ENCODE measurements around the gene ZNF688.
A peak's percentile ranks its signal among the peaks of the same experiment; 100 is the strongest.

ZNF688 gene

DNA sequence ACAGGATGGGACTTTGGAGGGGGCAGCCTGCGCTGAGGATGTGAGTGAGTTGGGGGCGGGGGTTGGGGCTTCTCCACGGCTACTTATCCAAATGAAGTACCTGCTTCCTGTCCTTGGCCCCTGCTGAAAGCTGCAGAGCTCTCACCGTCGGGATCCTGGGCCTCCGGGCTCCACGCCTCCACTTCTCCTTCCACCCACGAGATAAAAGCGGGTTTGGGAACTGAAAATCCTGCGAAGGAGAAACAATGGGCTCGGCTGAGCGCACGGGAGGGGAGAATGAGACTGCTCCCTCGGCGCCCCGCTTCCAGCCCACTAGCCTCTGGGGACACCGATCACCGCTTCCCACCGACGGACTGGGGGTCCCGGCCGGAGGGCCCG is 13.5 kb upstream of the ZNF688 start:
- DNase-seq: no peak

DNA sequence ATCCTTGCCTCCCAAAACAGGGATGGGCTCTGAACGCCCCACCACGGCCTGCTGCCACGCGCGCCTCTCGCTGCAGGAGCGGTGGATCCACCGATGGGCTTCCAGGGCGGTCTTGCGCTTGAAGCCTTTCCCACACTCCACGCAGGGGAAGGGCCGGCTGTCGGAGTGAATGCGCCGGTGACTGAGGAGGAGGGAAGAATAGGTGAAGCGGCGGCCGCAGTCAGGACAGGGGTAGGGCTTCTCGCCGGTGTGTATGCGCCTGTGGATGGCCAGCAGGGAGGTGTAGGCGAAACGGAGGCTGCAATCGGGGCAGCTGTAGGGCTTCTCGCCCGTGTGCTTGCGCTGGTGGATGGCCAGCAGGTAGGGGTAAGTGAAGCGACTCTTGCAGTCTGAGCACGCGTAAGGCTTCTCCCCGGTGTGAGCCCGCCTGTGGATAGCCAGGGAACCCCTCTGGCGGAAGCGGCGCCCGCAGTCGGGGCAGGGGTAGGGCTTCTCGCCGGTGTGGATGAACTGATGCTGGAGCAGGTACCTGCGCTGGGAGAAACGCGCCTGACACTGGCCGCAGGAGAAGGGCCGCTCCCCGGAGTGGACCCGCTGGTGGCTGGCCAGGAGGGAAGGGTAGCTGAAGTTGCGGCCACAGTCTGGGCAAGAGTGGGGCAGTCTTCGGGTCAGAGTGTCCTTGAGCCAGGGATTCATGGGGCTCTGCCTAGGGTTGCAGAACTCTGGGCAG is 11.3 kb upstream of the ZNF688 start:
- DNase-seq: no peak

DNA sequence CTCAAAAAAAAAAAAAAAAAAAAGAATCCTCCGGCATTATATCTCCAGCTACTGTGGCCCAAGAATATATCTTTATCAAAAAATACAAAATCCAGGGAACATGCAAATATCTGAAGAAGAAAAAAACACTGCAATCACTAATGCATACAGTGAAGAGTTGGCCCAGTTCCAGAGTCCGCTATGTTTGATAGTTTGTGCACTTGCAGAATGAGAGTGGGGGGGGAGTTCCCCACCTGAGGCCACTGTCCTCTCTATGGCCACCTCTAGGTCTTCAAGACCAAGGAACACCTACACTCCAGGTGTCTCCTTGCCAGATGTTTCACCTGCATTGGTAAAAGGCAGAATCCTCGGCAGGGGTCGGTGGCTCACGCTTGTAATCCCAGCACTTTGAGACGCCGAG is 9.9 kb upstream of the ZNF688 start:
- no peak for DNase-seq

DNA sequence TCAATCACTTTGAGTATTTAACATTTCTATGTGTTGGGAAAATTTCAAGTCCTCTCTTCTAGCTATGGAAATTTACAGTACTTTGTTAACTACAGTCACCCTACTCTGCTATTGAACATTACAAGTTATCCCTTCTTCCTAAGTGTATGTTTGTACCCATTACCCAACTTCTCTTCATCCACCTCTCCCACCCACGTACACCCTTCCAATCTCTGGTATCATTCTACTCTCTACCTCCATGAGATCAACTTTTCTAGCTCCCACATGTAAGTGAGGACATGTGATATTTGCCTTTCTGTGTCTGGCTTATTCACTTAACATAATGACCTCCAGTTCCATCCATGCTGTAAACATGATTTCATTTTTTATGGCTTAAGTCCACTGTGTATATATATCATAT is 3.2 kb upstream of the ZNF688 start:
- no peak for DNase-seq

- DNase-seq: no peak
Observed at GRCh38 chr16:30570636-30571444, 674 bp downstream of the ZNF688 start.

DNA sequence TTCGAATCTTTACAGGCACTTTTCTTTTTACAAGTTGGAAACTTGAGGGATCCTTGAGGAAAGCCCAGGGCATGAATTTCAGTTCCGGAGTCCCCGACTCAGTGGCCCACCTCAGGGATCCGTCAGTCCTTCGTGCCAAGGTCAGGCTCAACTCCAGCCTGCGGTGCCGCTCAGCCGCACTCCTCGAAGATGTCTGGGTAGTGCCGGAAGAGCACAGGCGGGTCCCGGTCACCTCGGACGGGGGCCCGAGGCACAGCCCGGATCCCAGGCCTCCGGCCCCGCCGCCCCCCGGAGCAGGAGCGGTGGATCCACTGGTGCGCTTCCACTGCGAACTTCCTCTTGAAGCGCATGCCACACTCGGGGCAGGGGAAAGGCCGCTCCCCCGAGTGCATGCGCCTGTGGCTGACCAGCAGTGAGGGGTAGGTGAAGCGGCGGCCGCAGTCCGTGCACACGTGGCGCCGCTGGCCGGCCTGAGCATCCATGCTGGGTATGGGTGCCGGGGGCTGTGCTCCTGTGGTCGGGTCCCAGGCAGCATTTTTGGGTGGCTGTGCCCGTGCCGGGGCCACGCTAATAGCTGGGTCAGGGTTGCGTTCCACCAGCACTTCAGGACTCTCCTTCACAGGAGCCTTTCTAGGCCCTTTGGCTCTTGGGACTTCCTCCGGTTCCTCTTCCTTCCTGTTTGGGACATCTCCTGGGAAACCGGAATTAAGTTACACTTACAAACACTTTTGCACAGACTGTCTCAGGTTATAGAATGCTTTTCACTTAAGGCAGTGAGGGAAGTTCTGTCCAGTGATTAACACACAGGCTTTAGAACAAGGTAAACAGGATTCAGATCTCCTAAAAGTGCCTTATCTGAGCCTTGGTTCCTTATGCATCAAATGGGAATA is 1.5 kb downstream of the ZNF688 start:
- no peak for DNase-seq

DNA sequence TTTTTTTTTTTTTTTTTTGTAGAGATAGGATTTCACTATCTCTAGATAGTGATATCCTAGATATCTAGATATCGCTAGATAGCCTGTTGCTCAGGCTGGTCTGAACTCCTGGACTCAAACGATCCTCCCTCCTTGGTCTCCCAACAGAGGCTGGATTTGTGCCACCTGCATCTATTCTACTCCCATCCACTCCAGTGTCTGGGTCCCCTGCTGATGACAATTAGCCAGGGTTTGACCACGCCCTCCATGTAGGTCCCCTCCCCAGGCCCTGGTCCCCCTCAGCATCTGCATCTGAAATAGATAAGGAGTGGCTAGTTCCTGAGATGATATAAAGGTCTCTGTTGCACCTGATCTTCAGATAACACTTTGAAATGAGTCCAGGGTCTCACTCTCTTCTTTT is 2.2 kb downstream of the ZNF688 start:
- no peak for DNase-seq

DNA sequence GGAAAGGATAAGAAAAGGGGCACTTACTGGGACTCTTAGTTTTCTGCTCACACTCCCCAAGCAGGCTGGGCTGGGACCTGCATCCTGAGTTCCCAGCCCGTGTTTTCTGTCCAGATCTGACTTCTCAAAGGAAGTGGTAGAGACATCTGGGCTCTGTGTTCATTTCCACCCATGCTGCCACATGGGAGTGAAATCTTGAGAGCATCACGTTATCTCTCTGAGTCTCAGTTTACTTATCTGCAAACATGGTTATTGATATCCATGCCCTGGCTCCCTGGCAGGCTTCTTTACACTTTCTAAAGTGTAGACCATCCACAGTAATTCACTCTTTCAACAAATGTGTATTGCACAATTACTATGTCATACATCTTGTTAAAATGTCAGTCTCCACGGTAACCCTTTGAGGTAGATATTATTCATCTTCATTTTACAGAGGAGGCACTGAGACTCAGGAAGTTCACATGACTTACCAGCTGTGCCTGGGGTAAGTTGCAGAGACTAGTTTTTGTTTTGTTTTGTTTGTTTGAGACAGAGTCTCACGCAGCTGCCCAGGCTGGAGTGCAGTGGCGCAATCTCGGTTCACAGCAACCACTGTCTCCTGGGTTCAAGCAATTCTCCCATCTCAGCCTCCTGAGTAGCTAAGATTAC is 3.4 kb downstream of the ZNF688 start:
- no peak for DNase-seq

GRCh38 chr16:30567160-30567990 is 4.1 kb downstream of the ZNF688 start:
- DNase-seq: no peak

GRCh38 chr16:30566531-30566930 is 5.0 kb downstream of the ZNF688 start:
- no peak for DNase-seq

- no peak for DNase-seq
Observed at GRCh38 chr16:30565984-30566383, 5.5 kb downstream of the ZNF688 start.

GRCh38 chr16:30565526-30565925 is 6.0 kb downstream of the ZNF688 start:
- no peak for DNase-seq

DNA sequence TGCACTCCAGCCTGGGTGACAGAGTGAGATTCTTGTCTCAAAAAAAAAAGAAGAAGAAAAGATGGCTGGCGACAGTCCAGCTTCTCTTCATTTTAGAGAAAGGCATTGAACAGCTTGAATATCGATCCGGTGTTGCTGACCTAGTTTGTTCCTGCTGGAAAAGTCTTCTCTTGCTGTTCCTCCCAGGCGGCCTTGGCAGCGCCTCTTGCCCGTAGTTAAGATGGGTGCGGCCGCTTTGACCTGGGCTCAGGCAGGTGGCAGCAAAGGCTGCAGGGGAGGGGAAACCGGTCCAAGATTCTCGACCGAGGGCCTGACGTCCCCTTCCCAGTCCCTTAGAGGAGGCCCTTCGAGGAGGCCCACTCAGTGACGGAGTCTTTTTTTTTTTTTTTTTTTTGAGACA is 9.5 kb downstream of the ZNF688 start:
- no peak for DNase-seq

DNA sequence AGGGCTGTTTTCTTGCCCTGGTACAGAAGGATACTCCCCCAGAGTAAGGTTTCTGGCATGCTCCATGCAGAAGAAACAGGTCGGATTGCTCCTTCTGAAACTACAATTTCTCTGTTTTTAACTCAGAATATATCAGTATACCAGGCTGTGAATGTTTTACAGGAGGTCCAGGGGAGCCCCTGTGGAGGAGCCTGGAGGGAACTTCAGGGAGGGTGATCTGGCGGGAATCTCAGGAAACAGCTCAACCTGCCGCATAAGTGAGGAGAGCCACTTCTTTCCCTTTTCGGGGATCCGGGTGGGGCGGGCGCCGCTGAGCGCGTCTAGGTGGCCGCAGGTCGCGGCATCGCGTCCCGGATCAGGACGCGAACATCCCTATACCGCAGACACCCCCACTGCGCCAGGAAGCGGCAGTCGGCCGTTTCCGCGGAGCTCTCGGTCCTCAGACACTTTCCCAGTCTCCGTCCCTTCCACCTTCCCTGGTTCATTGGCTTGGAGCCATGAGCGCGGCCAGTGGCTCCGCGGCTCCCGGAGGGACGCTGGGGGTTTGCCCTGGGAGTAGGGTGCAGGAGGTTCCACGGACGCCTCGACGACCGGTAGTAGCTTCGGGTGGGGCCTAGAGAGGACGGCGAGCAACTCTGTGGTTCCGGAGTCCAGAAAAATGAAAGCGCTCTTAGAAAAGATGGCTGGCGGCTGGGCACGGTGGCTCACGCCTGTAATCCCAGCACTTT is 10.3 kb downstream of the ZNF688 start:
- DNase-seq: no peak

DNA sequence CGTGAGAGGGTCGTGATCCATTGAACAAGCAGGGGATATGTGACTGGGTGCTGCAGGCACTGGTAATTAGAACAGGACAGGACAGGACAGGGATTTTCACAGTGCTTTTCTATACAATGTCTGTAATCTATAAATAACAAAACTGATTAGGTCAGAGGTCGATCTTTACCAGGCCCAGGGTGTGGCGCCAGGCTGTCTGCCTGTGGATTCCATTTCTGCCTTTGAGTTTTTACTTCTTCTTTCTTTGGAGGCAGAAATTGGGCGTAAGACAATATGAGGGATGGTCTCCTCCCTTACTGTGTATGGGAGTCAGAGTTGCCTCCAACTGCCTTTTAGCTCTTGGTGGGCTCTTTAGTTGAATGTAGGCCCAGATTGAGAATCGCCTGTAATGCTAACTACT is 11.8 kb downstream of the ZNF688 start:
- DNase-seq: no peak

- DNase-seq: no peak
Observed at GRCh38 chr16:30558789-30559377, 12.6 kb downstream of the ZNF688 start.

DNA sequence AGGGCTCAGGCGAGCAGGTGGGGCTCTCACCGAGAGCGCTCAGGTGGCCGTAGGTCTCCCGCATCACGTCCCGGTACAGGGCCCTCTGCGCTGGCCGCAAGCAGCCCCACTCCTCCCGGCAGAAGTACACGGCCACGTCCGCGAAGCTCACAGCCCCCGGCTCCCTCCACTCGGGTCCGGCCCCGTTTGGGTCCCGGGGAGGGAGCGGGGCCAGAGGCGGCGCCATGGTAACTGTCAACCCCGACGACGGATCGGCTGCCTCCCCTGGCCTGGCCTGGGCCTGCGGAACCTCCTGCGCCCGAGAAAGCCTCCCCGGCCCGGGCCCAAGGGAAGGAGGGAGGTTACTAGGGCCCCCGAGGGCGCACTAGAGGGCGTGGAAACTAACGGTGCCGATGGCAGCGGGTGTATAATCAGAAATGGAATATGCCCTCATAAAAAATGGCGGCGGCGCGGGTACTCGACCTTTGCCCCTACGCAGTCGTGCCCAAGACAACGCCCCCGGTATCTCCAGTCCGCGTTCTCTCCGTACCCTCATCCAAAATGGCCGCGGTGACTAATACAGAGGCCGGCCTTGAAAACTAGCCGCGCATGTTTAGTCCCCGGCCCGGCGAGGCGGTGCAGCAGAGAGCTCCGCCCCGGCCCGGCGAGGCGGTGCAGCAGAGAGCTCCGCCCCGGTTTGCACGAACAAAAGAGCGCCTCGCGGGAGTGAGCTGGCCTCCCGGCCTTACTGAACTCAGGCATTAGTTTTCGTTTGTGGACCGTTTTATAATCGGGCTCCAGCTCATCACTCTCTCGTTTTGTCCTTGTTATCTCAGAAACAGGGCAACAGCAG is 13.3 kb downstream of the ZNF688 start, which contains the start of gene ZNF764:
Gene ZNF764, minus strand, starts transcription at position 418 of the 832 bp plus-strand sequence. Its CDS starts 192 bp downstream, at position 226.
- peak; percentile 85 for DNase-seq

DNA sequence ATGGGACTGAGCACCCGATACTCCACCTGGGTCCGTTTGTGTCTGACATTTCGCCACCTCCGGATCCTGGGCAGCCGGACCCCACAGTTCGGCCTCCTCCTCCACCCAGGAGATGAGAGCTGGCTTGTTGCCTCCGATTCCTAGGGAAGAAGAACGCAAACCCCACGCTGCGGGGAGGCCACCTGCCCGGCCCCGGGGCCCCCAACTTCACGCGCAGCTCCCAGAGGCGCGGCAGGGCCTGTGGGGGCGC is 13.9 kb downstream of the ZNF688 start:
- no peak for DNase-seq

- no peak for DNase-seq
Observed at GRCh38 chr16:30556125-30556473, 15.4 kb downstream of the ZNF688 start.
